HepG2 (cell line): ENCODE measurements around the gene ZFYVE28. TPM values are rescaled to one million over a fixed set of nuclear protein-coding genes. Genes with fewer than 3 reads are reported as not detected.

Experiments used
- ATAC-seq: fragments of 200-7000 bp; cut with Tn5 transposase; 3 replicates; pipeline ENCODE4 v1.9.1; 2020; ENCODE audit warnings: mild to moderate bottlenecking, moderate library complexity
- BruUV-seq: library from RNA; stranded (reverse); fragments of 400-500 nt; replicated peaks from 2 replicates; lab custom pipeline; 2021; lab: Mats Ljungman, UMichigan
- CTCF ChIA-PET: fragments of 300-600 bp; formaldehyde crosslinking; extraction: SDS; loops from one replicate; lab custom pipeline; 2021; ENCODE audit warnings: low total read pairs, inconsistent platforms, low intra/inter-chr PET ratio; lab: Yijun Ruan, JAX
- POLR2A ChIA-PET: fragments of 350-600 bp; sonication (Branson Sonifier 250); formaldehyde crosslinking; loops from one replicate; lab custom pipeline; 2020; ENCODE audit warnings: antibody characterized with exemption, inconsistent platforms; lab: Yijun Ruan, JAX
- DNase-seq: peaks from one replicate; pipeline ENCODE4 v3.0.0-alpha.2; 2015; ENCODE audit warnings: low spot score
- FAIRE-seq: peaks from 3 replicates; lab custom pipeline; 2011; peaks lifted over from hg19 to GRCh38; lab: Jason Lieb, UNC
- H2AFZ ChIP-seq: one replicate; pipeline ENCODE4 v1.6.1; 2011; ENCODE audit warnings: low read length, inconsistent platforms
- H3K27ac ChIP-seq: fragments of 300-600 bp; 3 replicates; pipeline ENCODE4 v1.8.0; 2011; ENCODE audit warnings: mixed run types, mild to moderate bottlenecking, mixed read lengths, low read length, inconsistent platforms; ENCODE audit not compliant: insufficient read depth; ENCODE audit errors: extremely low read length
- H3K27me3 ChIP-seq, 2 experiments: fragments of 200-600 bp in 1 of 2; 2 replicates in 1 of 2; 3 replicates in 1 of 2; pipeline versions ENCODE4 v1.6.0 to v1.8.0; 2011; ENCODE audit warnings: low read length in 2 of 2, mild to moderate bottlenecking in 2 of 2, moderate library complexity in 2 of 2, inconsistent platforms in 1 of 2; ENCODE audit not compliant: insufficient read depth in 2 of 2, control insufficient read depth in 1 of 2
- H3K36me3 ChIP-seq, 2 experiments: fragments of 200-600 bp in 1 of 2; replicated peaks in 1 of 2; 2 replicates in 1 of 2; 3 replicates in 1 of 2; pipeline versions ENCODE4 v1.5.1 to v1.8.0; 2011; ENCODE audit warnings: low read length in 2 of 2, inconsistent platforms in 1 of 2; ENCODE audit not compliant: insufficient read depth in 2 of 2, control insufficient read depth in 1 of 2
- H3K4me1 ChIP-seq: 2 replicates; pipeline ENCODE4 v1.5.1; 2012; ENCODE audit warnings: low read length, inconsistent platforms; ENCODE audit not compliant: insufficient read depth
- H3K4me2 ChIP-seq: 2 replicates; pipeline ENCODE4 v1.6.0; 2011; ENCODE audit warnings: low read depth, low read length, inconsistent platforms
- H3K4me3 ChIP-seq, 3 experiments: fragments of 200-600 bp in 1 of 3; sonication (generic), shearing (Covaris generic) in 1 of 3; replicated peaks in 1 of 3; 2 replicates each; pipeline ENCODE4 v1.5.1; 2011 to 2016; ENCODE audit warnings: low read length in 3 of 3, inconsistent platforms in 2 of 3, low read depth in 2 of 3, mild to moderate bottlenecking in 2 of 3, control low read depth in 1 of 3, mixed read lengths in 1 of 3; ENCODE audit not compliant: insufficient read depth in 1 of 3
- H3K79me2 ChIP-seq: one replicate; pipeline ENCODE4 v1.6.1; 2011; ENCODE audit warnings: low read length, inconsistent platforms; ENCODE audit not compliant: insufficient read depth
- H3K9ac ChIP-seq: 2 replicates; pipeline ENCODE4 v1.6.0; 2011; ENCODE audit warnings: mild to moderate bottlenecking, low read depth, low read length, inconsistent platforms; ENCODE audit not compliant: insufficient read depth
- H3K9me3 ChIP-seq: 2 replicates; pipeline ENCODE4 v1.5.1; 2012; ENCODE audit warnings: mild to moderate bottlenecking, low read length
- H4K20me1 ChIP-seq: 2 replicates; pipeline ENCODE4 v1.6.0; 2011; ENCODE audit warnings: inconsistent platforms, mild to moderate bottlenecking, low read length, moderate library complexity; ENCODE audit not compliant: insufficient read depth
- AGO2 ChIP-seq: fragments of 200-400 bp; formaldehyde crosslinking; optimal IDR thresholded peaks from 2 replicates; pipeline ENCODE3; 2017; ENCODE audit warnings: mild to moderate bottlenecking, low read depth, low read length, moderate library complexity
- CREB1 ChIP-seq, 2 experiments: fragments of 450-650 bp in 1 of 2; IDR thresholded peaks; 2 replicates each; pipeline ENCODE4 v1.6.1; 2016 to 2017; ENCODE audit warnings: control low read depth in 1 of 2, mild to moderate bottlenecking in 1 of 2, missing compliant biosample characterization in 1 of 2, missing genetic modification characterization in 1 of 2
- DR1 ChIP-seq: sonication (generic); formaldehyde crosslinking; IDR thresholded peaks from 2 replicates; pipeline ENCODE4 v1.8.0; 2021; ENCODE audit warnings: mild to moderate bottlenecking, missing genetic modification reagents, inconsistent platforms
- FIP1L1 ChIP-seq: fragments of 200-400 bp; formaldehyde crosslinking; IDR thresholded peaks from 2 replicates; pipeline ENCODE4 v1.6.1; 2018; ENCODE audit warnings: low read depth, mild to moderate bottlenecking, low read length, moderate library complexity, borderline replicate concordance; ENCODE audit not compliant: insufficient read depth
- NFIC ChIP-seq: IDR thresholded peaks from 2 replicates; pipeline ENCODE4 v1.6.1; 2012; ENCODE audit warnings: mild to moderate bottlenecking, low read length, inconsistent platforms
- POLR2G ChIP-seq: fragments of 200-400 bp; formaldehyde crosslinking; IDR thresholded peaks from 2 replicates; pipeline ENCODE4 v1.6.1; 2018; ENCODE audit warnings: mild to moderate bottlenecking, low read depth, low read length, moderate library complexity
- RBFOX2 ChIP-seq: fragments of 200-400 bp; formaldehyde crosslinking; IDR thresholded peaks from 2 replicates; pipeline ENCODE4 v1.6.1; 2017; ENCODE audit warnings: low read depth, mild to moderate bottlenecking, low read length
- RFXANK ChIP-seq: IDR thresholded peaks from 2 replicates; pipeline ENCODE4 v1.6.1; 2016
- ZNF101 ChIP-seq: sonication (generic); formaldehyde crosslinking; IDR thresholded peaks from 2 replicates; pipeline ENCODE4 v1.4.0; 2020; ENCODE audit warnings: mild to moderate bottlenecking, low read depth, missing genetic modification reagents, borderline replicate concordance
- ZNF343 ChIP-seq: sonication (generic); formaldehyde crosslinking; IDR thresholded peaks from 2 replicates; pipeline ENCODE4 v1.4.0; 2020; ENCODE audit warnings: mild to moderate bottlenecking, missing genetic modification reagents
- WGBS: methylation state at CpG from one replicate; pipeline ENCODE4 v1.1.6; 2017; ENCODE audit warnings: low lambda C conversion rate; 5-methylcytosine and 5-hydroxymethylcytosine counted together
- in situ Hi-C: cut with HindIII; loops from 2 replicates; pipeline ENCODE4 v1.10.0; 2017; ENCODE audit warnings: low pct_unique_long_range_greater_than_20kb; ENCODE audit not compliant: extremely low pct_ligation_motif_present
- intact Hi-C: fragments of 100-400 bp; cut with micrococcal nuclease; formaldehyde crosslinking; loops from one replicate; pipeline ENCODE4 v1.10.0; 2022; ENCODE audit not compliant: unreplicated experiment
- polyA plus RNA-seq, 8 experiments: library from polyadenylated mRNA; depleted of rRNA in 3 of 8; stranded (reverse) in 7 of 8; unstranded in 1 of 8; fragments of >200 nt; fragmentation: Illumina TruSeq in 4 of 8; extraction: Trizol in 4 of 8; gene quantifications; 2 replicates each; pipeline versions ENCODE4 v1.2.1 to v1.2.3, GENCODE V29; 2011 to 2016; ENCODE audit warnings: low read depth in 4 of 8, missing spikeins in 1 of 8, mixed read lengths in 1 of 8; ENCODE audit not compliant: insufficient read depth in 1 of 8
- total RNA-seq, 5 experiments: library from RNA; depleted of rRNA; stranded (reverse); fragments of >200 nt; fragmentation: Illumina TruSeq; extraction: Trizol; gene quantifications; 2 replicates each; pipeline ENCODE4 v1.2.3, GENCODE V29; 2016; ENCODE audit warnings: low read depth in 1 of 5
- TF ChIP-seq, protein P1 (sequence below): sonication (generic); formaldehyde crosslinking; IDR thresholded peaks from 2 replicates; pipeline ENCODE4 v1.5.0; 2020; ENCODE audit warnings: mild to moderate bottlenecking, missing genetic modification reagents, borderline replicate concordance
- TF ChIP-seq, protein P2 (sequence below): sonication (generic); formaldehyde crosslinking; IDR thresholded peaks from 2 replicates; pipeline ENCODE4; 2020; ENCODE audit warnings: missing genetic modification reagents, mild to moderate bottlenecking, borderline replicate concordance
- TF ChIP-seq, protein P3 (sequence below): sonication (generic); formaldehyde crosslinking; conservative IDR thresholded peaks from 2 replicates; pipeline ENCODE4 v1.8.0; 2022; ENCODE audit warnings: mild to moderate bottlenecking, moderate library complexity, missing genetic modification reagents

The ZFYVE28 gene
- total and polyA plus RNA-seq, 2 of the 13 experiments (the other 11 are each of a cell fraction or from before 2014, with no cell fraction given), result 0.12 to 0.22 TPM

DNA sequence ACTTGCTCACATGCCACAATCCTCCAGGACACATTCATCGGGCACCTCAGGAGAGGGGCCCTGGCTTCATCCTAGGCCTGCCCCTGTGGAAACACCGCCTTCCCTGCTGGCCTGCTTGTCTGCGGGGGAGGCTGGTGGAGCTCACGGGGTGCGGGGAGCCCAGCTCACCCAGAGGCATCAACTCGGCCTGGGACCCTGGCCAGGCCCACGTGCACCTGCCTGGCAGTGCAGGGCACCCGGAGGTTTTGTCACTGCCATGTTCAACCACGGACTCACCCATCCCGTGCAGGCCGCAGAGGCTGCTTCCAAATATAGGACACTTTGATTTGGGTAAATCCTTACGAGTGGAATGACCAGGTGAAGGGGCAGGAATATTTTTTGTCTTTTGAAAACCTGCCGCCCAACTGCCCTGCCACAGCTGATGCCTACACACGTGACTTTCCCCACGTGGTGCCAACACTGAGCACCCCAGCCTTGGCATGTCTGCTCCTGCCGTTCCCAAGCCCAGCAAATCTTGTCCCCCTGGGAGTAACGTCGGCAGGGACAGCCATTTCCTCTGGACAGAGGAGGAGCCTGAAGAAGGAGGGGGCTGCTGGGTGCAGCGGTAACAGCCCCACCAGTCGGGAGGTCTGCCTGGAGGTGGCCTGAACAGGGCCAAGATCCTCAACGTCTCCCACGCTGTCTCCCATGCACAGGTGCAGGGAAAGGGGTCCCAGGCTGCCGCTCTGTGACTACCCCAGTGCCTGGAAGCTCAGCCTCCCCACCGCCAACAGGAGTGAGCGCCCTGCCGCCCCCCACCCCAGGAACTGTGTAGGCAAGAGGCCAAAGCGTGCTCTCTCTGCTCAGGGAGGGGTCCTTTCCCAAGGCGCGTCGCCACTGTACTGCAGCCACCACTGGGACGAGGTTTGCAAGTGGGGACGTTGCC, 165.0 kb downstream of the ZFYVE28 start:
- Histone ChIP-seq H3K4me2 (no peak overlapping the region), H3K9me3 (no peaks in the 10 kb centered on the region), H4K20me1 (no peaks in the 10 kb centered on the region), H3K9ac (no peak overlapping the region), H3K79me2 (no peaks in the 10 kb centered on the region), H3K27ac (no peak overlapping the region), H3K4me3 (no peak overlapping the region), H3K4me1 (no peaks in the 10 kb centered on the region), H3K27me3 (no peaks in the 10 kb centered on the region), H2AFZ (no peak overlapping the region), H3K36me3 (peaks cover 11 to 16% of the 10 kb centered on the region in 2 experiments; a peak in 4 of 5 replicates)
- no TSS peak for BruUV-seq
- no peak for ATAC-seq
- 95% methylated on average over 24 of the region's 32 CpGs for WGBS
- no peak for FAIRE-seq
- in situ Hi-C loops (no loop called here), intact Hi-C loops (no loop called here)
- TF ChIP-seq AGO2 (peak; percentile 67), FIP1L1 (no peak), ZNF343 (CRISPR knock-in tag) (no peak), RFXANK (CRISPR knock-in tag) (no peak), NFIC (no peak), ZNF101 (CRISPR knock-in tag) (no peak), POLR2G (no peak), RBFOX2 (peak; percentile 16), CREB1 (IDR thresholded peaks at IDR 0.05) (no peak), CREB1 (CRISPR knock-in tag; IDR thresholded peaks at IDR 0.05) (no peak), DR1 (CRISPR knock-in tag) (no peak)
- TF ChIP-seq, protein P1, sequence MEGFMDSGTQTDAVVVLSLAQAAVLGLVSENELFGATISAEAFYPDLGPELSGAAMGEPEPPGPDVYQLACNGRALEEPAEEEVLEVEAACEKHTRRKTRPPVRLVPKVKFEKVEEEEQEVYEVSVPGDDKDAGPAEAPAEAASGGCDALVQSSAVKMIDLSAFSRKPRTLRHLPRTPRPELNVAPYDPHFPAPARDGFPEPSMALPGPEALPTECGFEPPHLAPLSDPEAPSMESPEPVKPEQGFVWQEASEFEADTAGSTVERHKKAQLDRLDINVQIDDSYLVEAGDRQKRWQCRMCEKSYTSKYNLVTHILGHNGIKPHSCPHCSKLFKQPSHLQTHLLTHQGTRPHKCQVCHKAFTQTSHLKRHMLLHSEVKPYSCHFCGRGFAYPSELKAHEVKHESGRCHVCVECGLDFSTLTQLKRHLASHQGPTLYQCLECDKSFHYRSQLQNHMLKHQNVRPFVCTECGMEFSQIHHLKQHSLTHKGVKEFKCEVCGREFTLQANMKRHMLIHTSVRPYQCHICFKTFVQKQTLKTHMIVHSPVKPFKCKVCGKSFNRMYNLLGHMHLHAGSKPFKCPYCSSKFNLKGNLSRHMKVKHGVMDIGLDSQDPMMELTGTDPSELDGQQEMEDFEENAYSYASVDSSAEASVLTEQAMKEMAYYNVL (CRISPR knock-in tag), result no peak
- TF ChIP-seq, protein P2, sequence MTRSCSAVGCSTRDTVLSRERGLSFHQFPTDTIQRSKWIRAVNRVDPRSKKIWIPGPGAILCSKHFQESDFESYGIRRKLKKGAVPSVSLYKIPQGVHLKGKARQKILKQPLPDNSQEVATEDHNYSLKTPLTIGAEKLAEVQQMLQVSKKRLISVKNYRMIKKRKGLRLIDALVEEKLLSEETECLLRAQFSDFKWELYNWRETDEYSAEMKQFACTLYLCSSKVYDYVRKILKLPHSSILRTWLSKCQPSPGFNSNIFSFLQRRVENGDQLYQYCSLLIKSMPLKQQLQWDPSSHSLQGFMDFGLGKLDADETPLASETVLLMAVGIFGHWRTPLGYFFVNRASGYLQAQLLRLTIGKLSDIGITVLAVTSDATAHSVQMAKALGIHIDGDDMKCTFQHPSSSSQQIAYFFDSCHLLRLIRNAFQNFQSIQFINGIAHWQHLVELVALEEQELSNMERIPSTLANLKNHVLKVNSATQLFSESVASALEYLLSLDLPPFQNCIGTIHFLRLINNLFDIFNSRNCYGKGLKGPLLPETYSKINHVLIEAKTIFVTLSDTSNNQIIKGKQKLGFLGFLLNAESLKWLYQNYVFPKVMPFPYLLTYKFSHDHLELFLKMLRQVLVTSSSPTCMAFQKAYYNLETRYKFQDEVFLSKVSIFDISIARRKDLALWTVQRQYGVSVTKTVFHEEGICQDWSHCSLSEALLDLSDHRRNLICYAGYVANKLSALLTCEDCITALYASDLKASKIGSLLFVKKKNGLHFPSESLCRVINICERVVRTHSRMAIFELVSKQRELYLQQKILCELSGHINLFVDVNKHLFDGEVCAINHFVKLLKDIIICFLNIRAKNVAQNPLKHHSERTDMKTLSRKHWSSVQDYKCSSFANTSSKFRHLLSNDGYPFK (CRISPR knock-in tag), result no peak
- TF ChIP-seq, protein P3, sequence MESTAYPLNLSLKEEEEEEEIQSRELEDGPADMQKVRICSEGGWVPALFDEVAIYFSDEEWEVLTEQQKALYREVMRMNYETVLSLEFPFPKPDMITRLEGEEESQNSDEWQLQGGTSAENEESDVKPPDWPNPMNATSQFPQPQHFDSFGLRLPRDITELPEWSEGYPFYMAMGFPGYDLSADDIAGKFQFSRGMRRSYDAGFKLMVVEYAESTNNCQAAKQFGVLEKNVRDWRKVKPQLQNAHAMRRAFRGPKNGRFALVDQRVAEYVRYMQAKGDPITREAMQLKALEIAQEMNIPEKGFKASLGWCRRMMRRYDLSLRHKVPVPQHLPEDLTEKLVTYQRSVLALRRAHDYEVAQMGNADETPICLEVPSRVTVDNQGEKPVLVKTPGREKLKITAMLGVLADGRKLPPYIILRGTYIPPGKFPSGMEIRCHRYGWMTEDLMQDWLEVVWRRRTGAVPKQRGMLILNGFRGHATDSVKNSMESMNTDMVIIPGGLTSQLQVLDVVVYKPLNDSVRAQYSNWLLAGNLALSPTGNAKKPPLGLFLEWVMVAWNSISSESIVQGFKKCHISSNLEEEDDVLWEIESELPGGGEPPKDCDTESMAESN (CRISPR knock-in tag), result no peak
- DNase-seq, result no peak
- POLR2A ChIA-PET, result no interaction called here
- CTCF ChIA-PET, result no interaction called here
